Liver (tissue), 3 donors: ENCODE data around the gene TBC1D21.

ENCODE experiments used
- GABPA ChIP-seq, 2 donors: IDR thresholded peaks in 1 of 2; conservative IDR thresholded peaks in 1 of 2; 2 replicates each; pipeline ENCODE4 v1.6.1; 2016; ENCODE audit warnings: antibody characterized with exemption in 2 of 2, mild to moderate bottlenecking in 1 of 2, moderate library complexity in 1 of 2
- JUND ChIP-seq, 2 donors: IDR thresholded peaks; 2 replicates each; pipeline ENCODE4 v1.6.1; 2016; ENCODE audit warnings: antibody characterized with exemption in 2 of 2
- RAD21 ChIP-seq, 2 donors: IDR thresholded peaks; 2 replicates each; pipeline ENCODE4 v1.6.1; 2016; ENCODE audit warnings: antibody characterized with exemption in 2 of 2, mild to moderate bottlenecking in 2 of 2
- TAF1 ChIP-seq: conservative IDR thresholded peaks from 2 replicates; pipeline ENCODE4 v1.6.1; 2016; ENCODE audit warnings: antibody characterized with exemption, mild to moderate bottlenecking
- TF ChIP-seq, protein P1 (sequence below): IDR thresholded peaks from 2 replicates; pipeline ENCODE4 v1.6.1; 2016; ENCODE audit warnings: antibody characterized with exemption
- TF ChIP-seq, protein P2 (sequence below): fragments of 150-350 bp; IDR thresholded peaks from 2 replicates; pipeline ENCODE4 v1.5.1; 2017; ENCODE audit warnings: improper control_type of control experiment, low read depth, low read length; ENCODE audit not compliant: missing input control
- TF ChIP-seq, protein P3 (sequence below): IDR thresholded peaks from 2 replicates; pipeline ENCODE4 v1.6.1; 2016; ENCODE audit warnings: antibody characterized with exemption
- donor health status: healthy.
- donor health status: healthy.

DNA sequence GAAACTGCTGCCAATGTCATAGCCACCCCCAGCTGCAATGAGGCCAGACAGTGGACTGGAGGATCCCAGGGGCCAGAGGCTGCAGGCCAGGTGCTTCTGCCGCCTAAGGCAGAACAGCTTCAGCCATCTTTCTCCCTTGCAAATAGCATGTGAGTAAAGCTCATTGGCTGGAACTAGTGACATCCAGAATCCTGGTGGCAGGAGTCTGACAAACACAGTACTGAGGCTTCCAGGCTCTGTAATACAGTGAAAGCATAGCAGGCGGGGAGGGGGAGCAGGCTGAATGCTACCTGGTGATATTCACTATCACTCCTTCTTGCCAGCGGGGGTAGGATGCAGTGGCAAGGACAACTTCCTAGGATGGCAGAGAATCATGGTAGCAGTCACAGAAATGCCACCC is 36.5 kb upstream of the TBC1D21 start:
- TF ChIP-seq GABPA (IDR thresholded peaks at IDR 0.05 in 1 of 2, conservative IDR thresholded peaks at IDR 0.05 in 1 of 2) (no peak), JUND (IDR thresholded peaks at IDR 0.05) (no peak), TAF1 (no peak), RAD21 (IDR thresholded peaks at IDR 0.05) (no peak)
- TF ChIP-seq, protein P1, sequence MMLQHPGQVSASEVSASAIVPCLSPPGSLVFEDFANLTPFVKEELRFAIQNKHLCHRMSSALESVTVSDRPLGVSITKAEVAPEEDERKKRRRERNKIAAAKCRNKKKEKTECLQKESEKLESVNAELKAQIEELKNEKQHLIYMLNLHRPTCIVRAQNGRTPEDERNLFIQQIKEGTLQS: no peak
- TF ChIP-seq, protein P2, sequence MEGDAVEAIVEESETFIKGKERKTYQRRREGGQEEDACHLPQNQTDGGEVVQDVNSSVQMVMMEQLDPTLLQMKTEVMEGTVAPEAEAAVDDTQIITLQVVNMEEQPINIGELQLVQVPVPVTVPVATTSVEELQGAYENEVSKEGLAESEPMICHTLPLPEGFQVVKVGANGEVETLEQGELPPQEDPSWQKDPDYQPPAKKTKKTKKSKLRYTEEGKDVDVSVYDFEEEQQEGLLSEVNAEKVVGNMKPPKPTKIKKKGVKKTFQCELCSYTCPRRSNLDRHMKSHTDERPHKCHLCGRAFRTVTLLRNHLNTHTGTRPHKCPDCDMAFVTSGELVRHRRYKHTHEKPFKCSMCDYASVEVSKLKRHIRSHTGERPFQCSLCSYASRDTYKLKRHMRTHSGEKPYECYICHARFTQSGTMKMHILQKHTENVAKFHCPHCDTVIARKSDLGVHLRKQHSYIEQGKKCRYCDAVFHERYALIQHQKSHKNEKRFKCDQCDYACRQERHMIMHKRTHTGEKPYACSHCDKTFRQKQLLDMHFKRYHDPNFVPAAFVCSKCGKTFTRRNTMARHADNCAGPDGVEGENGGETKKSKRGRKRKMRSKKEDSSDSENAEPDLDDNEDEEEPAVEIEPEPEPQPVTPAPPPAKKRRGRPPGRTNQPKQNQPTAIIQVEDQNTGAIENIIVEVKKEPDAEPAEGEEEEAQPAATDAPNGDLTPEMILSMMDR: no peak
- TF ChIP-seq, protein P3, sequence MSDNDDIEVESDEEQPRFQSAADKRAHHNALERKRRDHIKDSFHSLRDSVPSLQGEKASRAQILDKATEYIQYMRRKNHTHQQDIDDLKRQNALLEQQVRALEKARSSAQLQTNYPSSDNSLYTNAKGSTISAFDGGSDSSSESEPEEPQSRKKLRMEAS: no peak
